Bone marrow (tissue), 2 donors: Measurements from ENCODE around the gene ABHD11.
"Not testable (repeated sequence)": the region's sequence is repeated elsewhere in the genome, so short reads cannot be mapped to it uniquely, and the experiment has no call there.

Experiments
- DNase-seq, 2 donors: peaks; one replicate each; lab custom pipeline; 2025; lab: John Stamatoyannopoulos, UW

ABHD11 gene, protein sequence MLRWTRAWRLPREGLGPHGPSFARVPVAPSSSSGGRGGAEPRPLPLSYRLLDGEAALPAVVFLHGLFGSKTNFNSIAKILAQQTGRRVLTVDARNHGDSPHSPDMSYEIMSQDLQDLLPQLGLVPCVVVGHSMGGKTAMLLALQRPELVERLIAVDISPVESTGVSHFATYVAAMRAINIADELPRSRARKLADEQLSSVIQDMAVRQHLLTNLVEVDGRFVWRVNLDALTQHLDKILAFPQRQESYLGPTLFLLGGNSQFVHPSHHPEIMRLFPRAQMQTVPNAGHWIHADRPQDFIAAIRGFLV

DNA sequence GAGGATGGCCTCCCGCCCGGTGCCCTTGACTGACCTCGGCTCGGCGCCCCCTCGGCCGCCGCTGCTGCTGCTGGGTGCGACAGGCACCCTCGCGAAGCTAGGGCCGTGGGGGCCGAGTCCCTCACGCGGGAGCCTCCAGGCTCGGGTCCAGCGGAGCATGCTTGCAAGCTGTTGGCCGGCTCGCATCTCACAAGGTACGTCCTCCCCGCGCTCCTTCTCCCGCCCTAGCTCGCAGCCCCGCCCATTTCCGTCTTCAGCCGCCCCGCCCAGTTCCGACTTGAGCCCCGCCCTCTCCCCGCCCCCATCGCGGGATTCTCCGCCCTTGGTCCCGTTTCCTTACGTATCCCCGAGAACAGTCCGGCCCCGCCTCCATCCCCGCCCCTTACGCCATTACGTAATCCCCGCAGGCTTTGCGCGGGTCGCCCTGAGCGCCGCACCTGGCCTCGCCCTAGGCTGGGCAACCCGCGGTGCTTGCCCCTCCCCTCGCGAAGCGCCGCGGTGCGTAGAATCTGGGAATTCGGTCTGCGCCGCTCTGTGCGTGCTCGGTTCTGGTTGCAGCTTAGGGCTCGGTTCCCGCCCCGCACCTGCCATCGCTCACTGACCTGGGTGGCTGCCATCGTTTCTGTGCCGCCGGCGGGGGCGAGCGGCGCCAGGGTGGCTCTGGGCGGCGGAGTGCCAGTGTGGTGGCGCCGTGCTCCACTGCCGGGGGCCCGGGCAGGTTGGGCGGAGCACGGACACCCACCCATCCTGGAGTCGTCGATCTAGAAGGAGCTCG lies at the start of gene ABHD11:
ABHD11 (minus strand) TSS at position 191 of the 775 bp plus-strand sequence; CDS start at position 159, 32 bp downstream.
- DNase-seq, result peak; percentile 84 to 95

DNA sequence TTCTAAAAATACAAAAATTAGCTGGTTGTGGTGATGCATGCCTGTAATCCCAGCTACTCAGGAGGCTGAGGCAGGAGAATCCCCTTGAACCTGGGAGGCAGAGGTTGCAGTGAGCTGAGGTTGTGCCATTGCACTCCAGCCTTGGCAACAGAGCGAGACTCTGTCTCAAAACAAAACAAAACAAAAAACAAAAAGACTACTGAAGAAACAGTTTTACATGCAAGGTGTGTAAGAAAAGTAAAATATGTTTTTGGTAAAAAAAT lies 49.1 kb upstream of the ABHD11 start:
- not testable (repeated sequence) for DNase-seq

DNA sequence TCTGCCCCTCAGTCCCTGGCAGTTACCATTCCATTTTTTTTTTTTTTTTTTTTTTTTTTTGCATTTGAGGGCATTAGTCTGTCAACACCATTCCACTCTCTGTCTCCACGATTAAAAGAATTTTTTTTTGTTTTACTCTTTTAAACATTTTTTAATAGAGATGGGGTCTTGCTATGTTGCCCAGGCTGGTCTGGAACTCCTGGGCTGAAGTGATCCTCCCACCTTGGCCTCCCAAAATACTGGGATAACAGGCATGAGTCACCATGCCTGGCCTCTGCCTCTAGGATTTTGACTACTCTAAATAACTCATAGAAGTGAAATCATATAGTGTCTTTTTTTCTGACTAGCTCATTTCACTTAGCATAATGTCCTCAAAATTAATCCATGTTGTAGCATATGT lies 48.0 kb upstream of the ABHD11 start:
- DNase-seq, result no peak

DNA sequence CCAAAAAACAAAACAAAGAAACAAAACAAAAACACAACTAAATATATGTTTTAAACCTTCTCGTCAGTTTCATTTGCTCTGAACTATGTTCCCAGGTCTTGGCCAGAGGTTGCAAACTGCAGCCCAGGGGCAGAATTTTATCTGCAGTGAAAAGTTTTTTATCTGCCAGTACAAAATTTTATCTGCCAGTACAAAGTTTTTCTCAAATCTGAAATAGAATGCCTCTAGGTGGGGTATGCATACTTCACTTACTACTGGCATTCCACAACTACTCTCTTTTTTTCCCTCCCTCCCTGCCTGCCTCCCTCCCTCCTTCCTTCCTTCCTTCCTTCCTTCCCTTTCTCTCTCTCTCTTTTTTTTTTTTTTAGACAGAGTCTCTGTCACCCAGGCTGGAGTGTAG lies 40.9 kb upstream of the ABHD11 start:
- no peak for DNase-seq

DNA sequence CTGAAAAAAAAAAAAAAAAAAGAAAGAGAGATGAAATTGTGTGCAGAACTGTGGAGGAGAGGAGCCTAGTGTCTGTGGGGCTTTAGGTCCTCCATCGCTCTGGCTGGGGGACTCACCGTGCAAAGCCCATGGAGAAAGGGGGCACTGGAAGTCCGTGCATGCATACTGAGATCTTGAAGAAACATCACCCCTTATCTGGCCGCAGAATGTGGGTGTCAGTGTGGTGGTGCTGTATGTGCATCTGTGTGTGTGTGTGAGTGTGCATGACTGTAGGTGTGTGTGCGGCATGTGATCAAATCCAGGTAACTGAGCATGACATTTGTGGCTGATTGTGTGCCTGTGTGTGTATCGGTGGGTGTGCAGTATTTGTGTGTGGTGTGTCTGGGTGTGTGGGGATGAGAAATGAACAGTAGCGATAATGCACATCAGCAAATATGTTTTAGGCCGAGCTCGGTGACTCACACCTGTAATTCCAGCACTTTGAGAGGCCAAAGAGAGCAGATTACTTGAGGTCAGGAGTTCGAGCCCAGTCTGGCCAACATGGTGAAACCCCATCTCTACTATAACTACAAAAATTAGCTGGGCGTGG lies 40.3 kb upstream of the ABHD11 start:
- no peak for DNase-seq

DNA sequence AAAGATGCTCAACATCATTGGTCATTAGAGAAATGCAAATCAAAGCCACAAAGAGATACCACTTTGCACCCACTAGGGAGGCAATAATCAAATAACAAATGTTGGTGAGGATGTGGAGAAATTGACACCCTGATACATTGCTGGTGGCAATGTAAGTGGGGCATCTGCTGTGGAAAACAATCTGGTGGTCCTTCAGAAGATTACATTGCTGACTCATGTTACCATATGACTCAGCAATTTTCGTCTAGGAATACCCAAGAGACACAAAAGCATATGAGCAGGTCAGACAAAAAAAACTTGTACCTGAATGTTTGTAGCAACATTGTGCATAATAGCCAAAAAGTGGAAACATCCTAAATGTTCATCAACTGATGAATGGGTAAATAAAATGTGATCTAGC lies 36.3 kb upstream of the ABHD11 start:
- DNase-seq, result no peak

DNA sequence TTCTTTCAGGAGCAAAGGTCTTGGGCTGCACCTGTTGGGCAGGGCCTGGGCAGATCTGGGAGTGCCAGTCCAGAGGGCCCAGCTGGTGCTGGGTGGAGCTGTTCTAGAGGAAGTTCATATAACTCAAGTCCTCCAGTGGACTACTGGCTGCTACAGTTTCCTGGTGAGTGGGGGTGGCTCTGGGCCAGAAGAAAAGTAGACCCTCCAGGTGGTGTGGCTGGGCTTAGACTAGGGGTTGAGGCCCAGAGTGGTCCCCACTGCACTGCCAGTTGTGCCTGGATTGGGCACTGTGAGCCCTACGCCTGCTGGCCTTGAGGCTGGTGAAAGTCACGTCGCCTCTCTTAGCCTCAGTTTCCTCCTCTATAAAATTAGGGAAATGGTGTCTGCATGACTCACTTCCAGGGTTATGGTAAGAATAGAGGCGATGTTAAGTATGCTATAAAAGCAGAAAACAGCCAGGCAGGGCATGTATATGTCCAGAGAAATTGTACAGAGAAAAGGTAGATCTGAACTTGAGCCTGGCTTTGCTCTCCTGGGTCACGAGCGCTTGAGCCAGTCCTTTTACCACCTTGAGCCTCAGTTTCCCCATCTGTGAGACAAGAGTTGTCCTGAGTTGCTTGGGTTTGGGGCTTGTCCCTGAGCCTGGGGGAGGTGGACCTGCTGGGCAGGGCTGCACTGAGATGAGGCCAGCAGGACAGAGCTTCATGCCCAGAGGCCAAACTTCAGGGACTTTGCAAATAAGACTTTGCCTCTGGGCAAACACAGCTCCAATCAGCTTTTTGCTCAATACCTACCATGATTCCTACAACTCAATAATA lies 35.3 kb upstream of the ABHD11 start:
- DNase-seq, result no peak

DNA sequence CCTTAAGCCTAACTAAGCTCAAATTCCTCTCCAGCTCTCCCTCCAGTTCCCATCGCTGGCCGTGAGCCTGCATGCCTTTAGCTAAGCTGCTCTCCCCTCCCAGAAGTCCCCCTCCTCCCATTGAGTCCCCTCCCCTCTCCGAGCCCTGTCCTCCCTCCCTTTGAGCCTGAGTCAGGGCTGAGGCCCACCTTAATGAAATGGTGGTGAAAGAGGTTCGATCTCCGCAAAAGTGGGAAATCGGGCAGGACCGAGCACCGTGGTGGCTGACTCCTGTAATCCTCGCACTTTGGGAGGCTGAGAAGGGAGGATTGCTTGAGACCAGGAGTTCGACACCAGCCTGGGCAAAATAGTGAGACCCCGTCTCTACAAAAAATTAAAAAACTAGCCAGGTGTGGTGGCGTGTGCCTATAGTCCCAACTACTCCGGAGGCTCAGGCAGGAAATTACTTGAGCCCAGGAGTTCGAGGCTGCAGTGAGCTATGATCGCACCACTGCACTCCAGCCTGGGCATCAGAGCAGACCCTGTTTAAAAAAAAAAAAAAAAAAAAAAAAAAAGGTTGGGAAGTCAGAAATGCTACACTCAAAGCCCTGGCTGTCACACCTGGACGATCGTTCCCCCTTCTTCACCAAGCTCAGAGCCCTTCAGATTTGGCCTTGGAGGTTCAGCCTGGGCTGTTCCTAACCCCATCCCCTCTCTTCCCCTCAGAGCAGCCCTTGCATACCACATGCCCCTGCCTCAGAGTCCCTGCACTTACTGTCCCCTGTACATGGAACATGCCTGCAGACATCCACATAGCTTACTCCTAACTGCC lies 32.5 kb upstream of the ABHD11 start:
- no peak for DNase-seq

DNA sequence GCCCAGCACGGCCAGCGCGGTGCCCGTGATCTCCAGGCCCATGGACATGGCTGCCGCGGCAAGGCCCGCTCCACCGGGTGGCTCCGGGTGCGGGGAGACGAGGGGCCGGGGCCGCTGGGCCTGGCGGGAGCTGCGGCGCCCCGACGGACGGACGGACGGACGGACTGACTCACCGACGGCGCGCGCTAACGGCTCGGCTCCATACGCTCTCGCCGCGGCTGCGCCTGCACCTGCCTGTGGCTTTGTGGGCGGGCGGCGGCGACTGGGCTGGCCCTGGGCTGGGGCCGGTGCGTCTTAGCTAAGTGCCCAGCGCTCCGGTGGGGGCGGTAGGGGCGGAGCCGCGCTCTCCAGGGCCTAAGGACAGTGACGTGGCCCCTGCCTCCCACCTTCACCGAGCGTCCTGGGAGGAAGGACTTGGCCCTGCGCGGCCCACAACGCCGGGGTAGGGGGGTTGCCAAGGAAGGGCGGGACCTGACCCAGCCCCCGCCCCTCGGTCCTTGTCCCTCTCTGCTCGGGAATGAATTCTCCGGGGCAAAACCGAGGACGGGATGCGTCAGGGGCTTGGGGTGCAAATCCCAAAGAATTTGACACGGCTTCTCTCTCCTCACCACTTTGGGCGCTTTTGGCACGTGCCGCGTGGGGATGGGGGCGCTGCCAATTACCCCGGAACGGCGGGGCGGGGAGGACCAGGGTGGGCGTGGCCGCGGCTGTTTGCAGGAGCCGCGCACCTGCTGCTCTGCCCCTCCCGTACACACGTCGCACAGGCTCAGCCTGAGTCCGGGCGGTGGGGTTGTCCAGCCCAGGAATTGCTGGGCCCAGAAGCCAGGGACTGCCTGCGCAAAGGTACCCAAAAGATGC lies 31.6 kb upstream of the ABHD11 start, which contains the start of gene CLDN3:
CLDN3 (minus strand) TSS at position 269 of the 858 bp plus-strand sequence; CDS start at position 48, 221 bp downstream.
- DNase-seq, result no peak

DNA sequence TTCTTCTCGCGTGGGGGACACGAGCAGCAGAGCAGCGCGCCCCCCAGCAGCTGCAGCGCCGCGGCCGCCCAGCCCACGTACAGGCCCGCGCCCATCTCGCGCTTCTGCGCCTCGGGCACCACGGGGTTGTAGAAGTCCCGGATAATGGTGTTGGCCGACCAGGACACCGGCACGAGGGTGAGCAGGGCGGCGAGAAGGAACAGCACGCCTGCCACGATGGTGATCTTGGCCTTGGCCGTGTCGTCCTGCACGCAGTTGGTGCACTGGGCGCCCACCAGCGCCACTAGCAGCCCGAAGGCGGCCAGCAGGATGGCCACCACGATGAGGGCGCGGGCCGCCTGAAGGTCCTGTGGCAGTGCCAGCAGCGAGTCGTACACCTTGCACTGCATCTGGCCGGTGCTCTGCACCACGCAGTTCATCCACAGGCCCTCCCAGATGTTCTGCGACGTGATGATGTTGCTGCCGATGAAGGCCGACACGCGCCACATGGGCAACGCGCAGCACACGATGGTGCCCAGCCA lies 30.9 kb upstream of the ABHD11 start:
- DNase-seq, result no peak

DNA sequence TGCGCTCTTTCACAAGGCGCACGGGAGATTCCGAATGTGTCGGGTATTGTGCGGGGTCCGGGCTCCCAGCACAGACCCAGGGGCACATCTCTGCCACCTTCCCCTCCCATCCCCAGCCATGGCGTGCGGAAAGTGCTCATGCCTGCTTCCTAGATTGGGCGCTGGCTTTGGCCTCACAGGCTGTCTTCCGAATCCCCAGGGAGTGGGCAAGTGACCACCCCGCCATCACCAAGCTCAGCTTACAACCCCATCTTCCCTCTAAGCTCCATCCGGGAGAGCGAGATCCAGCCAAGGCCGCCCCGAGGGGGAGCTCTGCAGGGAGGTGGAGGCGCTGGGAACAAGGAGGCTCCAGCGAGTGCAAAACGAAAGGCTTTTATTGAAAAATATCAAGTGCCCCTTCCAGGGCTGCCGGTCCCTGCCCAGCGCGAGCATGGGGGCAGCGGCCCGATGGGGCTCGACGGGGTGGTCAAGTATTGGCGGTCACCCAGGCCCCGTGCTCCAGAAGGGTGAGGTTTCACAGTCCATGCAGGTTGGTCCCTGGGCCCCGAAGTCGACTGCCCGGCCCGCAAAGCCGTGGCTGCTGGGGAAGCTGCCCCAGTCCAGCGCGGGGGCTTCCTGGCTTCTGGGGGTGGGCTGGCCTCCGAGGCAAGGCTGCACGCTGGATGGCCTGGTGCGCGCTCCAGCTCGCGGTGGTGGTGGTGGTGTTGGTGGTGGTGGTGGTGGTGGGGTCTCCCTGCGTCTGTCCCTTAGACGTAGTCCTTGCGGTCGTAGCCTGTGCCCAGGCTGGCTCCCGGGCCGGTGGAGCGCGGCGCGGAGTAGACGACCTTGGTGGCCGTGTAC lies 30.3 kb upstream of the ABHD11 start:
- no peak for DNase-seq

DNA sequence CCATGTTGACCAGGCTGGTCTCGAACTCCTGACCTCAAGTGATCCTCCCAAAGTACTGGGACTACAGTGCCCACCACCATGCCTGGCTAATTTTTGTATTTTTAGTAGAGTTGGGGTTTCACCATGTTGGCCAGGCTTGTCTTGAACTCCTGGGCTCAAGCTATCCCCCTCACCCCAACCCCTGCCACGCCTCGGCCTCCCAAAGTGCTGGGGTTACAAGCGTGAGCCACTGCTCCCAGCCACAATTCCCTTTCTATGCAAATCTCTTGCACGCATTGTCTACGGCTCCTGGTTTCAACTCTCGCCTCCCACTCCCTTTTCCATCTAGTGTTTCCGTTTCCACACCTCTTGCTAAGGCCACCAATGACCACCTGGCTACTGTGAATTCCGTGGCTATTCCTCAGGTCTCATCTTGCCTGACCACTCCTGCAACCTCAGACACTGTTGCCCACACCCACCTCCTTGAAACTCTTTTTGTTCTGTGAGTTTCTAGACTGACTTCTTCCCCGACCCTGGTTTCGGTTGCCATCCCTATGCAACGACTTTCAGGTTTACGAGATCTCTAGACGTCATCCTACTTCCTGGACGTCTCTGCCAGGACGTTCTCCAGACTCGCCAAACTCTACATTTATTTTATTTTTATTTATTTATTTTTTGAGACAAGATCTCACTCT lies 28.1 kb upstream of the ABHD11 start:
- no peak for DNase-seq

DNA sequence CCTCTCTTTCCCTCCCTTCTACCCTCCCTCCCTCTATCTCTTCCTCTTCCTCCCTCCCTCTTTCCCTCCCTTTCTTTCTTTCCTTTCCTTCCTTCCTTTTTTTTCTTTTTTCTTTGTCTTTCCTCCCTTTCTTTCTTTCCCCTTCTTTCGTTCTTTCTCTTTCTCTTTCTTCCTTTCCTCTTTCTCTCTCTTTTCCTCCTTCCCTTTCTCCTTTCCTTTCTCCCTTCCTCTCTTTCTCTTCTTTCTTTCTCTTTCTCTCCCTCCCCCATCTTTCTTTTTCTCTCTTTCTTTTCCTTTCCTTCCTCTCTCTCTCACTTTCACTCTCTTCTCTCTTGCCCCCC lies 24.0 kb upstream of the ABHD11 start:
- no peak for DNase-seq

DNA sequence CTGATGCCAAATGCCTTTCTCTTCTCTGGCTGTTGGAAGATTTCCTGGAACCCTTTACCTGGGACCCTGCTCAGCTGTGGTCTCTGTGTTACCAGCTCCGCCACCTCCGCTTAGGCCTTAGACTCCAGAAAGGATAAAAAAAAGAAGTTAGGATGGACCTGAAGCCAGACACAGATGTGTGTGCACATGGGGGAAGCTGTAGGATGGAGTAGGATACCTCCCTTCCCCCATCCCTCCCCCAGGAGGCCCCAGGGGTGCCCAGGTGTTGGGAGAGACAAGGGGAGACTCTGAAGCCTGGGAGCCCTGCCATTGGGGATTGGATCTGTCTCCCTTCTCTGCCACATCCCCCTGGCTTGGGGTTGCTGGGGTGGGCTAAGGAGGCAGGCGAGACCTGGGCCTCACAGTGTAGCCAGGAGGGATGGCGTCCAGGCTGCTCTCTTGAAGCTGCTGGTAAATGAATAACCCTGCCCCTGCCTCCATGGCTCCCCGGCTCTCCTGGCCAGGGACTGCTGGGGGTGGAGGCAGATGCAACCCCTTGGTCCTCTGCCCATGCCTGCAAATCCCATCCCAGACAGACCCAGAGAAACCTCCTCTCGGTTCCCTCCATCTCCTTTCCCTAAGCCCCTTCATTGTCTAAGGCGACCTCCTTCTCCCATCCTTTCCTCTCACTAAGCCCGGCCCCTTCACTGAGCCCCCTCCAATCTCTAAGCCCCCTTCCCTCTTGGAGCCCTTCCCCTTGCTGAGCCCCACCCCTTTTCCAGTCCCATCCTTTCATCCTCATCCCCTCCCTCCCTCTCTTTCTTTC lies 23.5 kb upstream of the ABHD11 start:
- DNase-seq, result no peak

DNA sequence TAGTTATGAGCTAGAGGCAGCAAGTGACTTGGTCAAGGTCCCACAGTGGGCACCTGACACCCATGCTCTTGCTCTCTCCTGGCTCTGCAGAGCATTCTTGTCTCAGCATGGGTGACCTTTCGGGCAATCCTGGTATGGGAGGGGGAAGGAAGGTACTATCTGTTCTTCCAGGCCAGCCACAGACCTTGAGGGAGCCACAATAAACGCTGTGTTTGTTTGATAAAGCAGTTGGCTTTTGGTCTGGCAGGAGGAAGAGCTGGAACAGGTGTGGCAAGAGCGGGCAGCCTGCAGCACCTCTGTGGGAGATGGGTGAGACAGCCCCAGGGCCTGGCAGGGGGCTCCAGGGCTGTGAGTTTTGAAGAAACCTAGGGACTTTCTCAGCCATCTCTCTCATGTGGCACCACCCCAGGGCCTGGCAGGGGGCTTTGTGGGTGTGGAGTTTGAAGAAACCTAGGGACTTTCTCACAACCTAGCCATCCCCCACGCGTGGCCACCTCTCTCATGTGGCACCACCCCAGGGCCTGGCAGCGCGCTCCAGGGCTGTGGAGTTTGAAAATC lies 20.1 kb upstream of the ABHD11 start:
- DNase-seq, result no peak

DNA sequence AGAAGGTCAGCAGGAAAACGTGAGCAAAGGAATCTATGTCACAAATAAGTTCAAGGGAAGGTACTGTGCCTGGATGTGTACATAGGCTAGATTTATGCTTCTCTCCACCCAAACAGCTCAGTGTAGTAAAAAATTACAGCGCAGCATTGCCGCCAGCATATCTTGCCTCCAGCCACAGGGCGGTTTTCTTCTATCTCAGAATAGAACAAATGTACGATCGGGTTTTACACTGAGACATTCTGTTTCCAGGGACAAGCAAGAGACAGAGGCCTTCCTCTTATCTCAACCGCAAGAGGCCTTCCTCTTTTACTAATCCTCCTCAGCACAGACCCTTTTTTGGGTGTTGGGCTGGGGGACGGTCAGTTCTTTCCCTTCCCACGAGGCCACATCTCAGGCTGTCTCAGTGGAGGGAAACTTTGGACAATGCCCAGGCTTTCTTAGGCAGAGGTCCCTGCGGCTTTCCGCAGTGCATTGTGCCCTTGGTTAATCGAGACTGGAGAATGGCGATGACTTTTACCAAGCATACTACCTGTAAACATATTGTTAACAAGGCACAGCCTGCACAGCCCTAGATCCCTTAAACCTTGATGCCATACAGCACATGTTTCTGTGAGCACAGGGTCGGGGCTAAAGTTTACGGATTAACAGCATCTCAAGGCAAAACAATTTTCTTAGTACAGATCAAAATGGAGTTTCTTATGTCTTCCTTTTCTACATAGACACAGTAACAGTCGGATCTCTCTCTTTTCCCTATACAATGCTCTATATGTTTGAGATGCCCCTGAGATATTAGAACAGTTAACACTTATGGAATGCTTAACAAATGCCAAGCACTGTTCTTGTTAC lies 11.6 kb upstream of the ABHD11 start:
- peak in 1 of 2 donors; percentile 40 for DNase-seq

DNA sequence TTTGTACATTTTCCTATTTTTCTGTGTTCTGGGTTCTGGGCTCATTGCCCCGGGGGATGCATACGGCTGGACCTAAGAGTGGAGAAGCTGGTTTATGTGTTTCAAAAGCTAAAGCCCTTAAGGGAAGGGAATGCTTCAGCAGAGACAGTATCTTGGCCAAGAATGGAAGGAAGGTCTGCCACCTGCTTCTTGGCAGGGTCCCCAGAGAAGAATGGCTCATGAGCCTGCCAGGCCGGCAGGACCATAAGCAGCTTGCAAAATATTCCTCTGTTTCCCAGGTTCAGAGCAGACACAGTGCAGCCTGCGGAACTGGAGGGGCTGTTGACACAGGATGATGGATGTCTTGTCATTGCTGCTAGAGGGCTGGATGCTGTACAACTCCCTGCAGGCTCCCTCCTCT lies 7.8 kb upstream of the ABHD11 start:
- DNase-seq, result no peak
